GM19468 (cell line): ENCODE results near the gene KLHL29.

Experiments
- ATAC-seq: cut with Tn5 transposase; IDR thresholded peaks from one replicate; pipeline ENCODE4 v1.9.1; 2021; ENCODE audit warnings: mild to moderate bottlenecking, moderate library complexity, moderate number of reproducible peaks; ENCODE audit not compliant: unreplicated experiment; ENCODE audit errors: extremely low read depth

KLHL29 gene

GRCh38 chr2:23487735-23488492 lies 102.9 kb downstream of the KLHL29 start:
- ATAC-seq: no peak

- no peak for ATAC-seq
Observed at GRCh38 chr2:23488584-23488983, 103.6 kb downstream of the KLHL29 start.

- no peak for ATAC-seq
Observed at GRCh38 chr2:23489471-23490322, 104.7 kb downstream of the KLHL29 start.

DNA sequence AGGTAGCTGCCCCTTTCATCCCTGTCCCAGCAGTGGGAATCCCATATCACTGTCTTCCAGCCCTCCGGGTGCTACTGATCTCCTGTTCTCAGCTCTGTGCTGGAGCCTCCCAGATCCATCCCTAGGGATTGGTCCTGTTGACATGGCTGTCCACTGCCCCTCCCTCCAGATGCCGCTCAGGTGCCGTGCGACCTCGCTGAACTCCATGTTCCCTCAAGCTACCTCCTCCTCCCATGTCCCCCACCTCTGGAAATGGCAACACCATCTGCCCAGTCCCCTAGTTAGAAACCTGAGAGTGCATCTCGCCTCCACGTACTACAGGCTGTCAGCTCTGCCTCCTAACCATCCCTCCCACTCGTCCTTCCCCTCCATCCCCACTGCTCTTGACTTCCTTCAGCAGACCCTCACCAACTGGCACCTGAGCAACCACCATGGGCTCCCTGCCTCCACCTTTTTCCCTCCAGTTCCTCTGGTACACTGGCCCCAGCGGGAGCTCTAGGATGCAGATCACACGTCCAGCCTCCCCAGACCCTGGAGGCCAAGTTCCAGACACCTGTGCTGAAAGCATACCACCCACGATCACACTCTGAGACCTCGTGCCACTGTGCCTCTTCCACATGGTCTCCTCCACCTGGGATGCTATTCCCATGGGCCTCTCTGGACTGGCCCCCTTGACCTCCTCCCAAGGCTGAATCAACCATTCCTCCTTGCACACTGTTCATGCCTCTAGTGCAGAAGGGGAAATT lies 106.8 kb downstream of the KLHL29 start:
- ATAC-seq: no peak

- ATAC-seq: no peak
Observed at GRCh38 chr2:23492337-23492675, 107.3 kb downstream of the KLHL29 start.

DNA sequence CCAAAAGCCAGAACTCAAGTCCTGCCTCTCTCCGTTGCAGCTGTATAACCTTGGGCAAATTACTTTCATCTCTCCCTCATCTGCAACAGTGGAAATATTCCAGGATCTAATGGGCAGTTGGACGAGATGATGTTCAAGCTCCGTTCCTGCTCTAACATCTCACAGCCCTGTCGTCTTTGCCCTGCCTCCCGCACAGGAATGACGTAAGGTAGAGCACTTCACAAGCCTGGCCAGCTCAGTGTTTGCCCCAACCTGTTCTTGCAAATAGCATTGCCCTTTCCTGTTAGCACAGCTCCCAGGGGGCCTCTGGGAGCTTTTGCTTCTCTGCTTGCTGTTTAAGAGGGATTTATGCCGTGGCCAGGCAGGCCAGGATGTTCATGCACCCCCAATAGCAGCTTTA lies 107.9 kb downstream of the KLHL29 start:
- no peak for ATAC-seq

- no peak for ATAC-seq
Observed at GRCh38 chr2:23493846-23494245, 108.9 kb downstream of the KLHL29 start.

DNA sequence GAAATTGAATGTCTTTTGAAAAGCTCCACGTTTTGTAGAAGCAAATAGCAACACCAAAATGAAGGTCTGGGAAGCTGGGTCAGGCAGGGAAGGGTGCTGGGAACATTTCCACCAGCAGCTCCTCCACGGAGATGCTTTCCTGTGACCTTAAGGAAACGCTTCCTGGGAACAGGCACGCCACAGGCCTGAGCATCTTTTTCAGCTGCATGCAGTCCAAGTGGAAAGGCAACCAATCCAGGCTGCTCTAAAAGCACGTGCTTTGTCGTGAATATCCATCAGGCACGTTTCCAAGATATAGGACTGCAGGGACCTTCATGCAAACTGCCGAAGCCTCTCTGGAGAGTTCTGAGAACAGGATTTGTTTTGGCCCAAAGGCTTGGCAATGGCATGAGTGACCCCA lies 109.3 kb downstream of the KLHL29 start:
- ATAC-seq: no peak

DNA sequence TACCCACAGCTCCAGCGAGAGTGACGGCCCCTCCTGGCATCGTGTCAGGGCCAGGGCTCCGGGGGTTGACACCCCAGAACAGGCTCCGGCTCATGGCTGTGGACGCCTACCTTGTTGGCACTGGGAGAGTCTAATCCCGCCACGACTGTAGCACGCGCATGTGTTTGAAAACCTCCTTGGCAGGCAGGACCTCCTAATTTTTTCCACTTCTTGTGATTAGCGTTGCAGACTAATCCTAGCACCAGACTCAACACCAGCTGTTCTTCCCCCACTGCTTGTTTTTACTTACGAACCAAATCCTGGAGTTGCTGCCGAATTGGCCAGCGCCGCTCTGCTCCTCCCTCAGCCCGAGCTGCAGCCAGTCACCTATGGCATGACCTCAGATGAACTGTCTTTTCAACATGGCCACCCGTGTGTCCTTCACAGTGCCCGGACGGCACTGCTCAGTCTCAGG lies 110.7 kb downstream of the KLHL29 start:
- ATAC-seq: no peak

GRCh38 chr2:23496456-23496855 lies 111.5 kb downstream of the KLHL29 start:
- ATAC-seq: no peak

DNA sequence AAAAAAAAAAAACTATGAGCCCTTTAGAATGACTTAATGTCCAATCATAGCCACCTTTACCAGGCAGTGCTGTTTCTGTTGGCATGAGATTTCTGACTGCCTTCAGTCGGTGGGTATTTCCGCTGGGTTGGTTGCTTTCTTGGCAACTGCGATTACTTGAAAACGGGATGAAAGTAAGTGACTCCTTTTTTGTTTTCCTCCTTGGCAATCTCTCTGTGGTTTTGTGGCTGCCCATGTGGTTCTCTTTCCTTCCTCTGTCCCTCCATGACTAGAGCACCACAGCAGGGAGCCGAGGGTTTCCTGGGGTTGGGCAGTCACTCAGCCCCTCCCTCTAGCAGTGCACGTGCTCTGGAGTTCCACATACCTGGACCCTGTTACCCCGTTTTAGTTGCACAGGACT lies 112.1 kb downstream of the KLHL29 start:
- no peak for ATAC-seq

GRCh38 chr2:23497536-23497935 lies 112.6 kb downstream of the KLHL29 start:
- ATAC-seq: no peak

GRCh38 chr2:23498943-23499342 lies 114.0 kb downstream of the KLHL29 start:
- ATAC-seq: no peak

DNA sequence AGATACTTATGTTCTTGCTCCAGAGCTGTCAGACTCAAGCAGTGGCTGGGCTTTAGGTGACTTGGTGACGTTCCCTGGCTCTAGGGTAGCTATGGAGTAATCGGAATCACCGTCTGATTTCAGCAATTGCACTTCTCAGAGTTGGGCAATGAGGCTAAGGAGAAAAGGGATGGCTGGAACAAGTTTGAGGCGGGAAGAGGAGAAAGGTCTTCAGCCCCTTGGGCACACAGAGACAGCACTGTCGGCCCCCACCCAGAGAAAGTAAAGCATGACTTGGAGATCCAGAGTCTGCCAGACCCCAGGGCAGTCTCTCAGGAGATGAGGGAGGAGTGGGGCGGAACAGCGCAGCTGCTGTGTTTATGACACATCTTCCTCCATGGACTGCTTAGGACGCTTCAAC lies 114.5 kb downstream of the KLHL29 start:
- no peak for ATAC-seq

DNA sequence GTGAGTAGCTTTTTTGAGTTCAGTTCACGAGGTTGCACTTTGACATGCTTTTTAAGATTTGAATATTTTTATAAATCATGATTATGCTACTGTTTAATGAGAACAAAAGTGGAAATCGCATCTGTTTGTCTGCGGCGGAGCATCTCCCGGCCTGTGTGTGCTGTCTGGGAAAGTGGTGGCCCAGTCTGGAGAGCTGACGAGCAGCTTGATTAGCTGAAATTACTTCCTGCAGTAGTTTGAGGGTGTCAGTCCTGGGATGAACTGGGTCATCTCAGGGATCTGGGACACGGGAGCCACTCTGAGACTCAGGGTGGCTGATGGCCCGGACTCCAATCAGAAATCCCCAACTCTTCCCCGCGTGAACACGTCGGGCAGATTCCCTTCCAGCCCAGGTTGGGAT lies 115.9 kb downstream of the KLHL29 start:
- ATAC-seq: no peak

GRCh38 chr2:23502096-23502495 lies 117.1 kb downstream of the KLHL29 start:
- no peak for ATAC-seq

GRCh38 chr2:23503097-23503496 lies 118.1 kb downstream of the KLHL29 start:
- ATAC-seq: no peak

DNA sequence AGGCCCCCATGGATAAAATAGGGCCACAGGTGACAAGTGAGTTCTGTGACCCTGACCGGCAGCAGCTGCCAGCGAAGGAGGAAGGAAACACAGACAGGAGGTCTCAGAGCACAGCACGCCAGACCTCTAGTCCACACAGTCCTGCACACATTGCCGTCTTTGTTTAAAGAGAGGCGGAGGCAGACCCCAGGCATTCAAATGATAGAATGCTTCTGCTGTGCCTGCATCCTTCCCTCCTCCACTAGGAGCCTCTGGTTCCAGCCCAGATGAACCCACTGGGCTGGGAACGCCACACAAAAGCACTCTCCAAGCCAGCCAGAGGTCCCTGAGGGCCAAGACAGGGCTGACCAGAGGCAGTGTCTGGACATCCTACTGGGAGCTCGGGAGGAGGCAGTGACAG lies 118.7 kb downstream of the KLHL29 start:
- ATAC-seq: no peak

DNA sequence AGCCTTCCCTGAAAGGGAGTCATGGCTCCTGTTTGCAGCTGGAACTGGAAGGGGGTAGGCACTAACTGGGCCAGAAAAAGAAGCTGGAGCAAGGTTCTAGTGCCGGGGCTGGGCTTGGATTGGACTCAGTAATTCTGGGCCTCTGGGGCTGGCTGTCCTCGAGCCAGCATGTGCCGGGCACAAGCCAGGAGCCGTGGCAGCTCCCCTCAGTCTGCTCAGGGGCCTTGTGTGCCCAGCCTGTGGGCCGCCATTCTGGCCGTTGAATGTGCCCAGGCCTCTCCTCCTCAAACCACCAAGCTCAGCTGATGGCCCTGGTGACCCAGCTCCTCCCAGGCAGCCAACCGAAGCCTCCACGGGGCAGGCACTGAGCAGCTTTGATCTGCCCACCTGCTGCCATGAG lies 119.6 kb downstream of the KLHL29 start:
- ATAC-seq: no peak

DNA sequence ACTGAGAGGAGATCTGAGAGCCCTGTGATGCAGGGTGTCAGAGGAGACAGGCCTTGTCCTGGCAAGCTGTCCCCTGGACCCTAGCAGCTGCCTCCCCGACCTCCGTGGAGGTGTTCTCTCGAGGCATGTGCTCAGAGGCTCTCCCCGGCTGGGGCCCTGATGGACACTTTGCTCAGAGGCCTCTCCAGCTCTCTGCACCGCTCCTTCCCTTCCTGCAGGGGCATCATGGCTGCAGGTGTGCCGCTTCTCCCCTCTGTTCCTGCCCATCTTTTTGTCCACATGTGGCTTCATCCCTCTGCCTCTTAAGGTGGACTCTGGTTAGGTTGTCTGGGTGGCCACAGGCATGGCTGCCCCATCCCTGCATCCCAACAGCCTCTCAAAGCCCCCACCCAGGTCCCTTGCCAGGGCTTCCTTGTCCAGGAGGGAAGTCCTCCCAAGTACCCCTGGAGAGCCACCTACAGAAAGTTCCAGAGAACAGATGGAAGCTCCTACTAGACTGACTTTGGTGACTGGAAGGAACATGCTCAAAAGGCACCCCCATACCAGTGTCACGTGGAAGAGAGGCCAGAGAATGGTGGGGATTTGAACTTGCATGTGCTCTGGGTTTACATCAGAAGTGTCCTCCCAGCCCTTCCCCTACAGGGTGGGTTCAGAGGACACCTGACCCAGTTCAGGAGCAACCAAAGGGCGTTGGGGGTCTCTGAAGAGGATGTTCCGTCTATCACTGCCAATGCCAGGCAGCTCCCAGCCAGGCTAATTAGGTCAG lies 120.4 kb downstream of the KLHL29 start:
- ATAC-seq: no peak
